Effector CD4-positive, alpha-beta T cell (primary cell): ENCODE results near the gene OLFML2A.

Source experiments
- DNase-seq: peaks from one replicate; pipeline ENCODE4 v3.0.0-alpha.2; 2020

The OLFML2A gene

GRCh38 chr9:124779368-124780059 lies 2.6 kb downstream of the OLFML2A start:
- DNase-seq, result no peak

GRCh38 chr9:124780060-124780756 lies 3.3 kb downstream of the OLFML2A start:
- DNase-seq, result no peak

- DNase-seq, result no peak
These were observed 3.8 kb downstream of the OLFML2A start for GRCh38 chr9:124780757-124781151.

- no peak for DNase-seq
These were observed 5.2 kb downstream of the OLFML2A start for GRCh38 chr9:124781967-124782660.

- DNase-seq, result no peak
These were observed 6.0 kb downstream of the OLFML2A start for GRCh38 chr9:124782661-124783574.

- no peak for DNase-seq
These were observed 6.9 kb downstream of the OLFML2A start for GRCh38 chr9:124783830-124784229.

GRCh38 chr9:124784509-124784908 lies 7.6 kb downstream of the OLFML2A start:
- no peak for DNase-seq

GRCh38 chr9:124786881-124787573 lies 10.1 kb downstream of the OLFML2A start:
- DNase-seq, result no peak

- no peak for DNase-seq
These were observed 11.7 kb downstream of the OLFML2A start for GRCh38 chr9:124788542-124789217.

- no peak for DNase-seq
These were observed 12.6 kb downstream of the OLFML2A start for GRCh38 chr9:124789531-124789930.

- no peak for DNase-seq
These were observed 13.4 kb downstream of the OLFML2A start for GRCh38 chr9:124790301-124790700.

- no peak for DNase-seq
These were observed 14.0 kb downstream of the OLFML2A start for GRCh38 chr9:124790801-124791505.

GRCh38 chr9:124792257-124793014 lies 15.5 kb downstream of the OLFML2A start:
- DNase-seq, result no peak

GRCh38 chr9:124793015-124793541 lies 16.1 kb downstream of the OLFML2A start:
- DNase-seq, result no peak

GRCh38 chr9:124794902-124795491 lies 18.1 kb downstream of the OLFML2A start:
- DNase-seq, result no peak

GRCh38 chr9:124795881-124796431 lies 19.0 kb downstream of the OLFML2A start:
- DNase-seq, result no peak

GRCh38 chr9:124797343-124798103 lies 20.6 kb downstream of the OLFML2A start:
- DNase-seq, result no peak
